Limb (tissue), 2 donors: Measurements from ENCODE around the gene GPATCH11.

Source experiments
- DNase-seq, 2 donors: peaks; one replicate each; pipeline ENCODE4 v3.0.0-alpha.2; 2016; ENCODE audit errors: extremely low spot score in 2 of 2

GPATCH11 gene

GRCh38 chr2:37083873-37084794 lies at the start of gene GPATCH11, which contains the start of gene HEATR5B:
Gene GPATCH11 (plus strand): TSS chr2:37084518. CDS start chr2:37088382, 3,864 bp downstream.
Gene HEATR5B (minus strand): TSS chr2:37084372. CDS start chr2:37083414, 958 bp downstream.
- peak; percentile 96 to 99 for DNase-seq

DNA sequence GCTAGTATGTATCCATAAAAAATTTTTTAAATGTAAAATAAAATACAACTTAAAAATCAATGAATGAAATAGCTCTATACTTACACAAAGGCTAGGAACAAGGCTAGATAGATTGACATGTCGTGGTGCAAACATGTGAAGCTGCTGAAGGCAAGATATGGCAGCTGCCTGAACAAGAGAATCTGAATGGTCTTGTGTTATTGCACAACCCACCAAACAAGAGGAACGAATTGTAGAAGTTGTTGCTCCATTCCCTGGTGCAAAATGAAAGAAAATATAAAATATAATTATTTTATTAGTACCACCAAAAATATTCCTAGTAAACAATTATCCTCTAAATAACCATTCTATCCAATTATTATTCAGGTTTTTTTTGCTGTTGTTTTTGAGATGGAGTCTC lies 46.5 kb upstream of the GPATCH11 start:
- DNase-seq = no peak

- DNase-seq = no peak
Measured at GRCh38 chr2:37039580-37039979, 44.7 kb upstream of the GPATCH11 start.

GRCh38 chr2:37052600-37053332 lies 31.6 kb upstream of the GPATCH11 start:
- no peak for DNase-seq

DNA sequence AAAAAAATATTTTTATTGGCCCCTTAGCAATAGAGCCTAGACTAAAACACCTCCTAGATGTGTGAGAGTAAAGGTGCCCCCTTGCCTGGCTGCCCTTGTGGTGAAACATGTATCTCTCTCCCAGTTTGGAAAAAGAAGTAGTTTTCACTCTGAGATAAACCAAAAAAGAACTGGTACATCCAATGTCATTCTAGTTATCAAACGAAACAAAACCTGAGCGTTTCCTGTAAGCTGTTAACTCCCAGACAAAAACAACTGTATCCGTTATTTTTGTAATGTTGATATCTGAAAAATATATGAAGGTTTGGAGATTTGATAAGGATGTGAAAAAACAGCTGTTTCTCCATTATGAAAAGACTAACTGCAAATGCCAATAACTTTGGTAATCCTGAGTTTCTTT lies 24.5 kb upstream of the GPATCH11 start:
- DNase-seq = no peak

- DNase-seq = no peak
Measured at GRCh38 chr2:37060446-37060845, 23.9 kb upstream of the GPATCH11 start.

- DNase-seq = no peak
Measured at GRCh38 chr2:37061013-37061711, 23.2 kb upstream of the GPATCH11 start.

- no peak for DNase-seq
Measured at GRCh38 chr2:37061776-37062175, 22.5 kb upstream of the GPATCH11 start.

DNA sequence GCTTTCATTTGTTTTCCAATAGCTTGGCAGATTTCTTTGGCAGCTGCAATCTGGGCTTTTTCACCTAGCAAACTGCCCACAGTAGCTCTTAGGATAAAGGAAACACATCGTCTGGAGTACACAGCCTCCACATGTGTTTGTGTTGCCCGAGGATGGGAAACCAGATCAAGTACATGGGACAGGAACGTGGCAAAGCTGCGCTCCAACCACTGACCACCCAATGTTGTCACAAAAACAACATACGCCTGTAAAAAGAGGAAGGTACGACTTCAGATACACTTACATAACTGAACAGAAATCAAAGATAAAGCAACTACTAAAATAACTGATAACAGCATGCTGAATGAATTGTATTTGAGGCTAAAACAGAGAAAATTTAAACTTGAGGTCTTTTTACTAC lies 15.6 kb upstream of the GPATCH11 start:
- DNase-seq = no peak

- no peak for DNase-seq
Measured at GRCh38 chr2:37070931-37071330, 13.4 kb upstream of the GPATCH11 start.

DNA sequence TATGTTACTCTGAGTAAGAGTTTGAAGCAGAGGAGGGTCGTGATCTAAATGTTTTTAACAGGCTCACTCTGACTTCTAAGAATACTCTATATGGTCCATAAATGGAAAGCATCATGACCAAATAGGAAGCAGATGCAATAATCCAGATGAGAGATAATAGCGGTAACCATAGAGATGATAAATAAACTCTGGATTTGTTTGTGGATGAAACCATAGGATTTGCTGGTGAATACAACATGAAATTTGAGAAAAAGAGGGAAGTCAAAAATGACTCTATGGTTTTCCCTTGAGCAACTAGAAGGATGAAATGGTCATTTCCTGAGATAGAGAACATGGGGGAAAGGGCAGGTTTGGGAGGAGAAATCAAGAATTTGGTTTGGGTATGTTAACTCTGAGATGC lies 4.1 kb upstream of the GPATCH11 start:
- DNase-seq = no peak

GRCh38 chr2:37080689-37081088 lies 3.6 kb upstream of the GPATCH11 start:
- DNase-seq = no peak

DNA sequence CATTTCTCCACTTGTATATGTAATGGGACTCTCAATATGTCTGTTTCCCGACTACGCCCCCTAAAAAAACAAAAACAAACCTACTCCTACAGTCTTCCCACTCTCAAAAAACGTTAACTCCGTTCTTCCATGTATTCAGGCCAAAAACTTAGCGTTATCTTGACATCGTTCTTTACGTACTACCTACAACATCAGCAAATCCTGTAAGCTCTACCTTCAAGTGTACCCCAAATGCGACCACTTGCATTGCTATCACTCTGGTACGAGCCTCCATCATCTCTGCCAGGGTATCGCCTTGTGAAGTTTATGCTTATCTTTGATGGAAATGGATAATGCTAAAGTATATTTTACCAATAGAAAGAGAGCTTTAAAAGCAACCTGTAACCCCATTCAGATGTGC lies 479 bp downstream of the GPATCH11 start:
- DNase-seq = no peak

DNA sequence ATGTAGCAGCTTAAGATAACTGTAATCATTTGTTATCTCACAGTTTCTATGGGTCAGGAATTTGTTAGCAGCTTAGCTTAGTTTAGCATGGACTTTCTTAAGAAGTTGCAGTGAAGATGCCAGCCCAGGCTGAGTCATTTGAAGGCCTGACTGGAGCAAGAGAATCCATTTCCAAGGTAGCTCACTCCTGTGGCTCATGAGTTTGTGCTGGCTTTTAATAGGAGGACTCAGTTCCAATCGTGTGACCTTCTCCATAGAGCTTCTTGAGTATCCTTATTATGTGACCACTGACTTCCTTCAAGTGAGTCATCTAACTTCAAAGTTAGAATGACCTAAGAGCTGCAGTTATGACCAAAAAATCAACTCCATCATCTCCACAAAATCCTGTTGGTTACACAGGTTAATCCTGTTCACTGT lies 1.4 kb downstream of the GPATCH11 start:
- no peak for DNase-seq

GRCh38 chr2:37090019-37090477 lies 5.7 kb downstream of the GPATCH11 start:
- no peak for DNase-seq

- no peak for DNase-seq
Measured at GRCh38 chr2:37091873-37092272, 7.6 kb downstream of the GPATCH11 start.

DNA sequence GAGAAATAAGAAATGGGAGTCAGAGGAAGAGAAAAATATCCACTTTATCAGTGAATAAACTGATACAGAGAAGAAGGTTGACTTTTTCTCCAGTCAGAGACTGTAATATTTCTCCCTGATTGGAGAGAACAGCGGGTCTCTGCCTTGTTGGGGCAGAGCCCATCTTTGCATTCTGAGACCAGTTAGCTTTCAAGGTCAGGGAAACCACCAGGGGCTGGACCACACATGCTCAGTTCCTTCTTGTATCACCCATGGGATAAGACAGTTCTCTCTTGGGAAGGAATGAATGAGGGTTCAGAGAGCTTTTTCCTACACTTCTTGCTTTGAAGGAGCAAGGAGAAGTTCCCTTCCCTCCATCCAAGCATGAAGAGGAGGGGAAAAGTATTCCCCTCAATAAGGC lies 12.2 kb downstream of the GPATCH11 start:
- DNase-seq = no peak

DNA sequence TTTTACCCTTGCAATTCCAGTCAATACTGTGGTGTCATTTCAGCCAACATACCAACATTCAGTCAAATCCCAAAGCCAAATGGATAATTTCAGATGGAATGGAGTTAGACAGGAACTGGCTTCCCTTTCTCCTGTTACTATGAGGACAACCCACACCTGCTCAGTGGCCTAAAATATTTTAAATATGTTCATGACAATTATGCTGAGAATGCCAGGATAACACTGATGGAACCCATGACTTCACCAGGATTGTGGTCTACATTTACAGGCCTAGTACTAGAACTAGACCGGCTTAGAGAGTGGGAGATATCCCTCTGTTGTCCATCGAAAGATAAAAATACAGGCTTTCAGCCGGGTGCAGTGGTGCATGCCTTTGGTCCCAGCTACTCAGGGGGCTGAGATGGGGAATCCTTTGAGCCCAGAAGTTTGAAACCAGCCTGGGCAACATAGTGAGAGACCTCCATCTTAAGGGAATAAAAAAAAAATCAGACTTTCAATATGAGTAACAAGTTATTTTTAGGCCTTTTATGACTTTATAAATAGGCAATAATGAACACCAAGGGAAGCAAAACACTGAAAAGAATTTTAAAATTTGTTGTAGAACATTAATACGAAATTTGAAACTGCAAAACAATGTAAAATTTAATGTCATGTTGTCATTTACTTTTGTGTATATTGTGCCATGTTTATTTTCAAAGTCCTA lies 14.2 kb downstream of the GPATCH11 start:
- DNase-seq = no peak

GRCh38 chr2:37100054-37100453 lies 15.7 kb downstream of the GPATCH11 start:
- no peak for DNase-seq

- no peak for DNase-seq
Measured at GRCh38 chr2:37102588-37102987, 18.3 kb downstream of the GPATCH11 start.

DNA sequence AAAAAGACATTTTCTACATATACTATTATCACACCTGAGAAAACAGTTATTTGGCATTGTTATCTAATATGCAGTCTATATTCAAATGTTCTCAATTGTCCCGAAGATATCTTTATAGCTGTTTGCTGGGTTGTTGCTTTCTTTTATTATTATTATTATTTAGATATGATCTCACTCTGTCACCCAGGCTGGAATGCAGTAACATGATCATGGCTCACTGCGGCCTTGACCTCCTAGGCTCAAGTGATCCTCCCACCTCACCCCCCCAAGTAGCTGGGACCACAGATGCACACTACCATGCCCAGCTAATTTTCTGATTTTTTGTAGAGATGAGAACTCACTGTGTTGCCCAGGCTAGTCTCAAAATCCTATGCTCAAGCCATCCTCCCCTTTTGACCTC lies 19.9 kb downstream of the GPATCH11 start:
- no peak for DNase-seq
